NT2/D1 (cell line): ENCODE data around the gene LYPD8.
"Not testable (repeated sequence)": the region's sequence is repeated elsewhere in the genome, so short reads cannot be mapped to it uniquely, and the experiment has no call there.

Experiments
- YY1 ChIP-seq: IDR thresholded peaks from 2 replicates; pipeline ENCODE4 v1.6.1; 2011; ENCODE audit not compliant: insufficient read length, insufficient read depth
- ZNF274 ChIP-seq: IDR thresholded peaks from 2 replicates; pipeline ENCODE4 v1.6.1; 2011; ENCODE audit warnings: mild to moderate bottlenecking, low read depth, low read length

GRCh38 chr1:248794663-248795062 lies 39.1 kb upstream of the LYPD8 start:
- not testable (repeated sequence) for TF ChIP-seq ZNF274, YY1
